T-cell (primary cell): ENCODE measurements around the gene TAT. TPM values are rescaled to one million over a fixed set of nuclear protein-coding genes. Genes with fewer than 3 reads are reported as not detected.

Experiments
- ATAC-seq, 4 experiments: fragments of 200-7000 bp in 3 of 4; fragments of 150-1000 bp in 1 of 4; cut with Tn5 transposase; replicated peaks in 1 of 4; 1 replicate in 3 of 4; 2 replicates in 1 of 4; pipeline ENCODE4 v1.10.0; 2021; ENCODE audit warnings: moderate library complexity in 3 of 4, mild to moderate bottlenecking in 2 of 4, moderate number of reproducible peaks in 1 of 4
- CTCF ChIA-PET, 2 donors: fragments of 300-600 bp; sonication (Branson Sonifier 250); formaldehyde crosslinking; loops; one replicate each; lab custom pipeline; 2022; ENCODE audit warnings: antibody characterized with exemption in 2 of 2; lab: Charles Lee
- POLR2A ChIA-PET, 2 donors: fragments of 300-600 bp; sonication (Branson Sonifier 250); formaldehyde crosslinking; loops; one replicate each; lab custom pipeline; 2022; ENCODE audit warnings: antibody characterized with exemption in 2 of 2; lab: Charles Lee
- DNase-seq, 35 experiments: peaks; one replicate each; pipeline versions ENCODE4 v3.0.0 to v3.0.0-alpha.2; 2013 to 2023
- H3K27ac ChIP-seq: one replicate; pipeline ENCODE4 v1.5.1; 2013; ENCODE audit warnings: low read length
- H3K27me3 ChIP-seq, 2 experiments: replicated peaks in 1 of 2; 1 replicate in 1 of 2; 2 replicates in 1 of 2; pipeline versions ENCODE4 v1.6.1 to v1.7.0; 2013; ENCODE audit warnings: low read length in 1 of 2, mixed read lengths in 1 of 2; ENCODE audit not compliant: control insufficient read depth in 2 of 2, insufficient read depth in 2 of 2; ENCODE audit errors: extremely low read depth in 1 of 2
- H3K36me3 ChIP-seq, 2 donors: 1 replicate in 1 of 2; 2 replicates in 1 of 2; pipeline versions ENCODE4 v1.6.1 to v1.7.0; 2013; ENCODE audit warnings: low read length in 1 of 2; ENCODE audit not compliant: control insufficient read depth in 2 of 2, insufficient read depth in 1 of 2; ENCODE audit errors: extremely low read depth in 1 of 2
- H3K4me1 ChIP-seq, 2 experiments: 1 replicate in 1 of 2; 2 replicates in 1 of 2; pipeline versions ENCODE4 v1.6.1 to v1.7.0; 2013; ENCODE audit warnings: low read length in 2 of 2, mixed read lengths in 1 of 2; ENCODE audit not compliant: insufficient read depth in 2 of 2, control insufficient read depth in 1 of 2; ENCODE audit errors: extremely low read depth in 1 of 2
- H3K4me3 ChIP-seq, 2 donors: 1 replicate in 1 of 2; 2 replicates in 1 of 2; pipeline versions ENCODE4 v1.5.1 to v1.7.0; 2013; ENCODE audit warnings: mild to moderate bottlenecking in 2 of 2, low read length in 1 of 2, moderate library complexity in 1 of 2; ENCODE audit not compliant: control insufficient read depth in 1 of 2; ENCODE audit errors: extremely low read depth in 1 of 2
- H3K9me3 ChIP-seq: 2 replicates; pipeline ENCODE4 v1.7.0; 2013
- H3K27ac Mint-ChIP-seq, 2 donors: one replicate each; pipeline ENCODE4 v1.8.0; 2020 to 2021; ENCODE audit warnings: mild to moderate bottlenecking in 2 of 2, mixed read lengths in 2 of 2
- H3K27me3 Mint-ChIP-seq, 2 donors: one replicate each; pipeline ENCODE4 v1.8.0; 2021 to 2022; ENCODE audit warnings: mixed read lengths in 2 of 2
- H3K36me3 Mint-ChIP-seq: one replicate; pipeline ENCODE4 v1.8.0; 2021; ENCODE audit warnings: mixed read lengths
- H3K4me1 Mint-ChIP-seq, 3 donors: one replicate each; pipeline ENCODE4 v1.8.0; 2020 to 2022; ENCODE audit warnings: mixed read lengths in 3 of 3, mild to moderate bottlenecking in 1 of 3
- H3K4me3 Mint-ChIP-seq, 3 donors: one replicate each; pipeline ENCODE4 v1.8.0; 2020 to 2022; ENCODE audit warnings: mild to moderate bottlenecking in 3 of 3, mixed read lengths in 3 of 3, moderate library complexity in 3 of 3
- H3K9me3 Mint-ChIP-seq, 3 donors: one replicate each; pipeline ENCODE4 v1.8.0; 2020 to 2022; ENCODE audit warnings: mixed read lengths in 3 of 3
- WGBS: methylation state at CpG from one replicate; pipeline ENCODE4 v1.1.5; 2013; ENCODE audit warnings: missing lambda C conversion rate; ENCODE audit not compliant: insufficient coverage; 5-methylcytosine and 5-hydroxymethylcytosine counted together
- total RNA-seq, 35 experiments: library from RNA in 6 of 35; stranded (reverse) in 6 of 35; fragments of 120-200 nt in 1 of 35; gene quantifications; one replicate each; pipeline versions ENCODE4 v1.2.1 to v1.2.4 and lab custom pipeline; 2013 to 2026

TAT gene
- total RNA-seq (1 to 10 TPM in 1 of 5 donors, under 1 TPM in 2, not detected in 2; 0.49 to 1.1 (median 0.66) TPM), total RNA-seq (lab: John Stamatoyannopoulos, UW) (0 to 0.06 (median 0) reads per million in 29 experiments)
- total RNA-seq (2013), result not detected

- no peak within 1 kb of the TSS for H3K4me3 Mint-ChIP-seq
- no peak for DNase-seq
- H3K4me1 Mint-ChIP-seq, result no peaks in the 10 kb centered on the region
- Histone ChIP-seq H3K4me3 (no peak within 1 kb of the TSS), H3K4me1 (no peaks in the 10 kb centered on the region), H3K27me3 (peaks cover 3 to 6% of the 10 kb centered on the region in 2 experiments), H3K9me3 (no peaks in the 10 kb centered on the region), H3K36me3 (no peaks in the 10 kb centered on the region), H3K27ac (no peak within 1 kb of the TSS)
- WGBS, result 34% methylated on average over 2 of the region's 3 CpGs
- no peaks in the 10 kb centered on the region for H3K36me3 Mint-ChIP-seq
- ATAC-seq, result no peak
- POLR2A ChIA-PET, result interaction anchor here in 1 of 2 donors (1.1 kb wide), 1 partner anchor 12 kb away, joined by 3 read pairs; no protein-coding TSS in a partner anchor
- H3K27me3 Mint-ChIP-seq, result peaks cover 10 to 31% of the 10 kb centered on the region in 2 donors
- H3K27ac Mint-ChIP-seq, result no peak within 1 kb of the TSS
- CTCF ChIA-PET, result interaction anchor here in 1 of 2 donors (1.1 to 1.3 kb wide), 2 partner anchors 12 to 28 kb away, joined by 3 read pairs; no protein-coding TSS in a partner anchor
- no peaks in the 10 kb centered on the region for H3K9me3 Mint-ChIP-seq
Measured at GRCh38 chr16:71576971-71577370, at the start of gene TAT. Gene TAT, minus strand, starts transcription at chr16:71577092. Its CDS starts 677 bp downstream, at chr16:71576415.

GRCh38 chr16:71626018-71626857 lies 49.3 kb upstream of the TAT start, which contains the start of gene MARVELD3:
Gene MARVELD3, plus strand, starts transcription at chr16:71626184. Its CDS starts 46 bp downstream, at chr16:71626230.
- Mint-ChIP-seq H3K27ac (no peak within 1 kb of the TSS), H3K36me3 (no peaks in the 10 kb centered on the region), H3K4me3 (peak within 1 kb of the TSS in 2 of 3 donors; percentile 28 to 47), H3K27me3 (peaks cover 6 to 17% of the 10 kb centered on the region in 2 donors), H3K9me3 (no peaks in the 10 kb centered on the region), H3K4me1 (peaks cover 0 to 17% (median 10%) of the 10 kb centered on the region in 3 donors)
- Histone ChIP-seq H3K9me3 (no peaks in the 10 kb centered on the region), H3K36me3 (no peaks in the 10 kb centered on the region), H3K4me1 (peaks cover 0 to 12% of the 10 kb centered on the region in 2 experiments), H3K27ac (no peak within 1 kb of the TSS), H3K27me3 (peaks cover 9 to 38% of the 10 kb centered on the region in 2 experiments), H3K4me3 (peak within 1 kb of the TSS; percentile 45 to 50)
- WGBS, result 3% methylated on average over 94 of the region's 98 CpGs
- POLR2A ChIA-PET, result no interaction called here
- ATAC-seq, result peak; percentile 13 to 26 (median 20)
- CTCF ChIA-PET, result interaction anchor here in 1 of 2 donors (0.6 kb wide), 1 partner anchor 16 kb away, joined by 10 read pairs; no protein-coding TSS in a partner anchor
- peak in 22 of 35 experiments; percentile 7 to 42 (median 21) for DNase-seq

- peaks cover 0 to 21% (median 11%) of the 10 kb centered on the region in 3 donors for H3K4me1 Mint-ChIP-seq
- no peaks in the 10 kb centered on the region for H3K9me3 ChIP-seq
- ChIA-PET CTCF (no interaction called here), POLR2A (no interaction called here)
- no peak overlapping the region for H3K27ac Mint-ChIP-seq
- no peak for DNase-seq
- H3K27ac ChIP-seq, result no peak overlapping the region
- WGBS, result 83% methylated on average over 7 of the region's 7 CpGs
- H3K27me3 ChIP-seq, result peaks cover 9 to 38% of the 10 kb centered on the region in 2 experiments
- no peaks in the 10 kb centered on the region for H3K36me3 ChIP-seq
- H3K4me1 ChIP-seq, result peaks cover 0 to 12% of the 10 kb centered on the region in 2 experiments
- H3K36me3 Mint-ChIP-seq, result no peaks in the 10 kb centered on the region
- H3K27me3 Mint-ChIP-seq, result peaks cover 9 to 17% of the 10 kb centered on the region in 2 donors
- H3K4me3 Mint-ChIP-seq, result peak overlapping the region in 1 of 3 donors; percentile 37
- no peak for ATAC-seq
- no peak overlapping the region for H3K4me3 ChIP-seq
- H3K9me3 Mint-ChIP-seq, result no peaks in the 10 kb centered on the region
Measured at GRCh38 chr16:71625113-71625850, 48.4 kb upstream of the TAT start.

GRCh38 chr16:71623597-71623996 lies 46.7 kb upstream of the TAT start:
- DNase-seq (no peak), ATAC-seq (no peak)
- H3K9me3 Mint-ChIP-seq, result no peaks in the 10 kb centered on the region
- no peak overlapping the region for H3K4me3 Mint-ChIP-seq
- no CpG with 5 or more reads among the region's 3 CpGs for WGBS
- H3K4me1 ChIP-seq, result peaks cover 0 to 12% of the 10 kb centered on the region in 2 experiments
- no peak overlapping the region for H3K27ac ChIP-seq
- peaks cover 13 to 17% of the 10 kb centered on the region in 2 donors for H3K27me3 Mint-ChIP-seq
- H3K27ac Mint-ChIP-seq, result no peak overlapping the region
- no peaks in the 10 kb centered on the region for H3K36me3 Mint-ChIP-seq
- H3K36me3 ChIP-seq, result no peaks in the 10 kb centered on the region
- peaks cover 9 to 38% of the 10 kb centered on the region in 2 experiments for H3K27me3 ChIP-seq
- H3K9me3 ChIP-seq, result no peaks in the 10 kb centered on the region
- H3K4me1 Mint-ChIP-seq, result peaks cover 0 to 21% (median 11%) of the 10 kb centered on the region in 3 donors
- ChIA-PET POLR2A (no interaction called here), CTCF (no interaction called here)
- no peak overlapping the region for H3K4me3 ChIP-seq

GRCh38 chr16:71622088-71622487 lies 45.2 kb upstream of the TAT start:
- Mint-ChIP-seq H3K4me1 (peaks cover 0 to 21% (median 11%) of the 10 kb centered on the region in 3 donors), H3K27ac (no peak overlapping the region), H3K9me3 (no peaks in the 10 kb centered on the region), H3K4me3 (no peak overlapping the region), H3K36me3 (no peaks in the 10 kb centered on the region), H3K27me3 (peaks cover 13 to 17% of the 10 kb centered on the region in 2 donors)
- ChIA-PET CTCF (no interaction called here), POLR2A (no interaction called here)
- H3K4me3 ChIP-seq, result no peak overlapping the region
- no peaks in the 10 kb centered on the region for H3K9me3 ChIP-seq
- ATAC-seq (peak in 1 of 4 experiments; percentile 35), DNase-seq (no peak)
- peaks cover 0 to 12% of the 10 kb centered on the region in 2 experiments for H3K4me1 ChIP-seq
- H3K36me3 ChIP-seq, result no peaks in the 10 kb centered on the region
- H3K27me3 ChIP-seq, result peaks cover 9 to 25% of the 10 kb centered on the region in 2 experiments
- H3K27ac ChIP-seq, result no peak overlapping the region

GRCh38 chr16:71618429-71618828 lies 41.5 kb upstream of the TAT start:
- Mint-ChIP-seq H3K27me3 (peaks cover 20 to 23% of the 10 kb centered on the region in 2 donors), H3K4me1 (peaks cover 0 to 17% (median 11%) of the 10 kb centered on the region in 3 donors), H3K36me3 (no peaks in the 10 kb centered on the region), H3K4me3 (no peak overlapping the region), H3K27ac (no peak overlapping the region), H3K9me3 (no peaks in the 10 kb centered on the region)
- Histone ChIP-seq H3K4me1 (no peaks in the 10 kb centered on the region), H3K9me3 (no peaks in the 10 kb centered on the region), H3K4me3 (no peak overlapping the region), H3K27me3 (peaks cover 0 to 20% of the 10 kb centered on the region in 2 experiments), H3K36me3 (no peaks in the 10 kb centered on the region), H3K27ac (no peak overlapping the region)
- ATAC-seq (no peak), DNase-seq (no peak)
- WGBS, result no CpG with 5 or more reads among the region's 4 CpGs
- POLR2A ChIA-PET, result interaction anchor here in 1 of 2 donors (0.6 kb wide), 1 partner anchor 30 kb away, joined by 3 read pairs; no protein-coding TSS in a partner anchor
- CTCF ChIA-PET, result no interaction called here
